ENCODE measurements around the gene ELF5. TPM values are rescaled to one million over a fixed set of nuclear protein-coding genes. Genes with fewer than 3 reads are reported as not detected.

ELF5 gene
- total and polyA plus RNA-seq, 2 donors (not counting 3 experiments of a cell fraction or from before 2014, with no cell fraction given), result not detected

DNA sequence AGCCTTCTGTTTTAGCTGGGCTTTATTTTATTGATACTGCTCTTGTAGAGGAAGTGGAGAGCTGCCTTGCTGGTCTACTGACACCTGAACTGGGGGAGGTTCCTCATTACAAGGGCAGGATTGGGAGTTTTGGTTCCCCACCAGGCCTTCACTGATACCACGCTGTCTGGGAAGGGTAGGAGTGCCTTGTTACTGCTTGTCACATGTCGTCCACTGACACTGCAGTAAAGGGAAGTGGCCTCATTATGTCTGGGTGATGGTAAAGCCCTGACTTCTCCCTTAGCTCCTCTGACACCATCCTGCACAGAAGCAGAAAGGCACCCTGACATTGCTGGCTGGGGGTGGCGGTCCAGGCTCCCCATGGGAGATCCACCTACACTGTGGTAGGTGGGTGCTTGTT lies 38.7 kb upstream of the ELF5 start:
- intact Hi-C loops (cut with micrococcal nuclease), result no loop called here
- H3K4me1 ChIP-seq (ENCODE audit: control insufficient read depth, extremely low read depth, insufficient read depth, low read length), result no peaks in the 10 kb centered on the region
- POLR2A ChIA-PET, result no interaction called here

More for the DNA sequence above, 38.7 kb upstream of the ELF5 start:
- Histone ChIP-seq H3K27me3 (ENCODE audit: control insufficient read depth in 2 of 2, insufficient read depth in 2 of 2, low read length in 2 of 2) (peaks cover 1 to 5% of the 10 kb centered on the region in 2 experiments), H3K27ac (ENCODE audit: insufficient read depth, low read depth, low read length) (no peak overlapping the region), H3K4me2 (ENCODE audit: insufficient read depth, low read length) (no peak overlapping the region), H3K9me1 (replicated peaks; ENCODE audit: control insufficient read depth, extremely low read depth, insufficient read depth, low read length) (no peaks in the 10 kb centered on the region), H3K4me3 (replicated peaks in 1 of 3; ENCODE audit: insufficient read depth in 1 of 3, low read depth in 1 of 3, low read length in 3 of 3) (no peak overlapping the region), H3K79me2 (ENCODE audit: control insufficient read depth, insufficient read depth, low read length) (no peaks in the 10 kb centered on the region), H3K36me3 (ENCODE audit: control insufficient read depth in 2 of 2, extremely low read depth in 1 of 2, insufficient read depth in 2 of 2, low read length in 2 of 2) (no peaks in the 10 kb centered on the region), H4K20me1 (replicated peaks; ENCODE audit: control insufficient read depth, extremely low read depth, insufficient read depth, low read length) (no peaks in the 10 kb centered on the region), H3K9me3 (replicated peaks; ENCODE audit: control insufficient read depth, insufficient read depth, low read length) (no peaks in the 10 kb centered on the region), H3K9ac (replicated peaks; ENCODE audit: extremely low read depth, insufficient read depth, low read length) (no peak overlapping the region), H2AFZ (ENCODE audit: low read depth, low read length) (no peak overlapping the region)
- dilution Hi-C loops (cut with MboI; ENCODE audit: extremely low pct_ligation_motif_present, low sequenced_read_pairs), result no loop called here
- no TSS peak for BruUV-seq (replicated peaks)
- TF ChIP-seq GATA2 (IDR thresholded peaks at IDR 0.05; ENCODE audit: insufficient read depth, insufficient read length, low read depth, low read length) (no peak), MYC (IDR thresholded peaks at IDR 0.05; ENCODE audit: low read depth, low read length) (no peak), POLR2AphosphoS5 (IDR thresholded peaks at IDR 0.05; ENCODE audit: insufficient read depth, low read depth, low read length) (no peak), JUN (IDR thresholded peaks at IDR 0.05; ENCODE audit: borderline replicate concordance, insufficient read depth, insufficient read length, low read depth) (no peak), EZH2 (IDR thresholded peaks at IDR 0.05; ENCODE audit: borderline replicate concordance, low read depth, low read length, severe bottlenecking) (no peak), FOS (IDR thresholded peaks at IDR 0.05; ENCODE audit: borderline replicate concordance, insufficient read depth, low read length) (no peak), POLR2A (IDR thresholded peaks at IDR 0.05; ENCODE audit: low read depth, low read length) (no peak)
- TF ChIP-seq, protein P1, sequence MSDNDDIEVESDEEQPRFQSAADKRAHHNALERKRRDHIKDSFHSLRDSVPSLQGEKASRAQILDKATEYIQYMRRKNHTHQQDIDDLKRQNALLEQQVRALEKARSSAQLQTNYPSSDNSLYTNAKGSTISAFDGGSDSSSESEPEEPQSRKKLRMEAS (IDR thresholded peaks at IDR 0.05; ENCODE audit: insufficient read depth, insufficient read length), result no peak
- TF ChIP-seq, protein P2, sequence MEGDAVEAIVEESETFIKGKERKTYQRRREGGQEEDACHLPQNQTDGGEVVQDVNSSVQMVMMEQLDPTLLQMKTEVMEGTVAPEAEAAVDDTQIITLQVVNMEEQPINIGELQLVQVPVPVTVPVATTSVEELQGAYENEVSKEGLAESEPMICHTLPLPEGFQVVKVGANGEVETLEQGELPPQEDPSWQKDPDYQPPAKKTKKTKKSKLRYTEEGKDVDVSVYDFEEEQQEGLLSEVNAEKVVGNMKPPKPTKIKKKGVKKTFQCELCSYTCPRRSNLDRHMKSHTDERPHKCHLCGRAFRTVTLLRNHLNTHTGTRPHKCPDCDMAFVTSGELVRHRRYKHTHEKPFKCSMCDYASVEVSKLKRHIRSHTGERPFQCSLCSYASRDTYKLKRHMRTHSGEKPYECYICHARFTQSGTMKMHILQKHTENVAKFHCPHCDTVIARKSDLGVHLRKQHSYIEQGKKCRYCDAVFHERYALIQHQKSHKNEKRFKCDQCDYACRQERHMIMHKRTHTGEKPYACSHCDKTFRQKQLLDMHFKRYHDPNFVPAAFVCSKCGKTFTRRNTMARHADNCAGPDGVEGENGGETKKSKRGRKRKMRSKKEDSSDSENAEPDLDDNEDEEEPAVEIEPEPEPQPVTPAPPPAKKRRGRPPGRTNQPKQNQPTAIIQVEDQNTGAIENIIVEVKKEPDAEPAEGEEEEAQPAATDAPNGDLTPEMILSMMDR (IDR thresholded peaks at IDR 0.05; ENCODE audit: extremely low read depth in 1 of 2, insufficient read depth in 1 of 2, low read depth in 1 of 2, low read length in 2 of 2), result no peak
- DNase-seq (ENCODE audit: low read depth, low spot score) (no peak), FAIRE-seq (no peak)
- CTCF ChIA-PET, result no interaction called here

Data from endothelial cell of umbilical vein (primary cell).